Measurements from ENCODE around the gene MAP2K5. TPM values are rescaled to one million over a fixed set of nuclear protein-coding genes. Genes with fewer than 3 reads are reported as not detected.

The MAP2K5 gene
- total RNA-seq, 1 donor from 2014 or later = 19.6 TPM

DNA sequence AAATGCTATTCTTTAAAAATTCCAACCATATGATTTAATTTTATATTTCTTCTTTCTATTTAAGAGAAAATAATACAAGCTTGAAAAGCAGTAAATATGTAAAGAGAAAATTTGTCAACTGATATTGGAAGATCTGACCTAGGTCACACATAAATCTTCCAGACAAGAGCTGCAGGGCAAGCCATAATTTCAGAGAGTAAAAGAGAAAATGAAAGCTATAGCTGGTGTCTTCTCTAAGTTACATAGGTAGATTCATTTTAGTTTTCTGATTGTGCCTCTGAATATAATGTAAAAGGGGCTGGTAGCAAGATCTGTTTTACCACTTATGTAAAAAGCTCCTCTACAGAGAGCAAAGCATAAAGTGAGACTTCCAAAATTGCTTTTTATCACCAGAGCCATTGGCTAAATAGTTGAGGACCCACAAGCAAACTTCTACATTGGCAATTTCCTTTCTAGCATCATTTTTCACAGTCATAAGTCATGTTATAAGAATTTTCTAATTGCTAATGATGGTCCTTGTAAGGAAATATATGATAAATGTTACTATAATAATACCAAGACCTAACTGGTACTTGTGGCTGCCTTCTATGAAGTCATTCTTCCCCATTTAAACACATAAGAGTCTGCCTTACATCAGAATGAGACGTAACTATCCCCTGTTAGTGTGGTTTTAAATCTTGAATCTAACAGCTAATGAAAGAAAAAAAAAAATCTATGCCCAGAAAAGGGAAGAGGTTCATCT lies 202.0 kb downstream of the MAP2K5 start:
- H3K27me3 Mint-ChIP-seq (ENCODE audit: low read depth) = no peaks in the 10 kb centered on the region
- H3K4me1 Mint-ChIP-seq = no peaks in the 10 kb centered on the region
- no peaks in the 10 kb centered on the region for H3K36me3 Mint-ChIP-seq (ENCODE audit: low read depth)
- H3K27ac Mint-ChIP-seq (ENCODE audit: unreplicated experiment) = no peak overlapping the region
- DNase-seq (ENCODE audit: low read depth, low spot score) = no peak
- TF ChIP-seq, protein P1, sequence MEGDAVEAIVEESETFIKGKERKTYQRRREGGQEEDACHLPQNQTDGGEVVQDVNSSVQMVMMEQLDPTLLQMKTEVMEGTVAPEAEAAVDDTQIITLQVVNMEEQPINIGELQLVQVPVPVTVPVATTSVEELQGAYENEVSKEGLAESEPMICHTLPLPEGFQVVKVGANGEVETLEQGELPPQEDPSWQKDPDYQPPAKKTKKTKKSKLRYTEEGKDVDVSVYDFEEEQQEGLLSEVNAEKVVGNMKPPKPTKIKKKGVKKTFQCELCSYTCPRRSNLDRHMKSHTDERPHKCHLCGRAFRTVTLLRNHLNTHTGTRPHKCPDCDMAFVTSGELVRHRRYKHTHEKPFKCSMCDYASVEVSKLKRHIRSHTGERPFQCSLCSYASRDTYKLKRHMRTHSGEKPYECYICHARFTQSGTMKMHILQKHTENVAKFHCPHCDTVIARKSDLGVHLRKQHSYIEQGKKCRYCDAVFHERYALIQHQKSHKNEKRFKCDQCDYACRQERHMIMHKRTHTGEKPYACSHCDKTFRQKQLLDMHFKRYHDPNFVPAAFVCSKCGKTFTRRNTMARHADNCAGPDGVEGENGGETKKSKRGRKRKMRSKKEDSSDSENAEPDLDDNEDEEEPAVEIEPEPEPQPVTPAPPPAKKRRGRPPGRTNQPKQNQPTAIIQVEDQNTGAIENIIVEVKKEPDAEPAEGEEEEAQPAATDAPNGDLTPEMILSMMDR (conservative IDR thresholded peaks at IDR 0.05) = no peak
- H3K9me3 Mint-ChIP-seq = no peaks in the 10 kb centered on the region
- no peak overlapping the region for H3K4me3 Mint-ChIP-seq

DNA sequence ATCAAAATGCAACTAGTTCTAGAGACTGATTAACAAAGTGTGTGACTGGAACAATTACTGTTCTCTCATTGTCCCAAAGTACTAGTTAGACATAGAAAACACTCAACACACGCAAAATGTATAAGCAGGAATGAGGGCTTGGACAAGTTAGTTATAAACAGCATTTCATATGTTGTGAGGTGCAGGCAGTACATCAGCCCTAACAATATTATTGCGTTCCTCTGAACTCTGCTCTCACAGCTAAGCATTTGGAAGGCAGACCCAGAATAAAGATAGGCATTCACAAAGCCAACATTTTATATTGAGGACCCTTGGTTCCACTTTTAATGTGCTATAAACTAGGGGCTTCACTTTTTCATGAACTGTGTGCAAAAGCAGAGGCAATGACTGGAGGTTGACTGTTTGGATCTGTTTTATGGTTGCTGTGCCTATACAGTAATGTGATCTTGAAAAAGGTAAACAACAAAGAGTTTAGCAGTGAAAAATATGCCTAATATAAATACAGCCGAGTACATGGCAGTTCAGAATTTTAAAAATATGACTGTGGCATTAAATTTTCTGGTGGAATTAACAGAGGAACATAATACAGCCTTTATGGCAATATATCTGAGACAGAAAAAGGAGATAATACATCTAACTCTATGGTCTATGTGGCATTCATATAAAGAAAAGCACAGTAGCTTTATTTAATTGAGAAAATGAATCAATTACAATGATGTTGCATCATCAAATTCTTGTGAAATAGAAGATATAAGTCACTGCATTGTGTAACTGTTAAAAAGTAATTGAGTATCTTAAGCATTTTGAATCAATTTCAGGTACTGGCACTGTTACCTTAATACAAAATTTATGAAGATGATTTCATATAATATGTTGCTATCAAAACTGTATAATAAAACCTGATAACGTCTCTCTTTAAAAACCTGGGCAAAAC lies 202.8 kb downstream of the MAP2K5 start:
- peaks cover 3% of the 10 kb centered on the region for H3K4me1 Mint-ChIP-seq
- H3K36me3 Mint-ChIP-seq (ENCODE audit: low read depth) = no peaks in the 10 kb centered on the region
- no peak for DNase-seq (ENCODE audit: low read depth, low spot score)
- no peaks in the 10 kb centered on the region for H3K27me3 Mint-ChIP-seq (ENCODE audit: low read depth)
- TF ChIP-seq, protein P1 (conservative IDR thresholded peaks at IDR 0.05) = no peak
- H3K4me3 Mint-ChIP-seq = no peak overlapping the region
- H3K9me3 Mint-ChIP-seq = no peaks in the 10 kb centered on the region
- no peak overlapping the region for H3K27ac Mint-ChIP-seq (ENCODE audit: unreplicated experiment)

DNA sequence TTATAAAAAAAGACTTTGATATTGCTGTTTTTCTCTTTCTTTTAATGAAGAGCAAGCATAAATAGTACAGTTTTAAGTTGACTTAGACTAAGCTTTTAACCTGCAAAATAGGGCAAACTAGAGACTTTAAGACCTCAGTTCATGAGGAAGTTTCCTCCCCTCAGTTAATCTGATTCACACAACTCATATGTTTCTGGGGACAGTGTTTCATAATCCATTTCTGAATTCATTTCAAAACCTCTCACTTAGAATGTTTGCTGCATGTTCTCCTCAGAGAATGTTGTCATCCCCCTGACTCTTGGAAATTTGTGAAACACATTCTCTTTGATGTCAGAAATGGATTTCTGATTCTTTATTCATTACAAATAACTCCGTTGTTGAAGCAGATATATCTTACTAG lies 203.5 kb downstream of the MAP2K5 start:
- H3K9me3 Mint-ChIP-seq = peaks cover 2% of the 10 kb centered on the region
- no peak overlapping the region for H3K4me3 Mint-ChIP-seq
- H3K27ac Mint-ChIP-seq (ENCODE audit: unreplicated experiment) = no peak overlapping the region
- no peaks in the 10 kb centered on the region for H3K27me3 Mint-ChIP-seq (ENCODE audit: low read depth)
- TF ChIP-seq, protein P1 (conservative IDR thresholded peaks at IDR 0.05) = no peak
- no peaks in the 10 kb centered on the region for H3K36me3 Mint-ChIP-seq (ENCODE audit: low read depth)
- DNase-seq (ENCODE audit: low read depth, low spot score) = no peak
- H3K4me1 Mint-ChIP-seq = peaks cover 3% of the 10 kb centered on the region

DNA sequence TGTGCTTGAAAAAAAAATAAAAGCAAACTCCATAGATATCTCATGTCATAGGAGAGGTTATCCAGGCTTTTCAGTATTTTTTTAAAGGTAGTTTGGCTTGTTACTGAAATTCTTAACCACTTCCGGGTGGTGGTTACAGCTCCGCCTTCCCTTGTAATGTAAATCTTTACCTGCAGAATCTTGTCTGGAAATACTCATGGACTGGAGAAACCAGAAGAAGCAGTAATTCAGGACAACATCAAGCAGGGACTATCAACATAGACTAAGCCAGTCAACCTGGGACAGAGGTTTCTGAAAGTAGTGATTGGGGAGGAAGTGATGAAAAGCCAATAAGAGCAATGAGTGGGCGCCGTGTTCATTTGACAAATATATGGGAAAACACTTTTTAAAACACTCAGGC lies 203.9 kb downstream of the MAP2K5 start:
- no peak overlapping the region for H3K27ac Mint-ChIP-seq (ENCODE audit: unreplicated experiment)
- no peak overlapping the region for H3K4me3 Mint-ChIP-seq
- no peaks in the 10 kb centered on the region for H3K27me3 Mint-ChIP-seq (ENCODE audit: low read depth)
- H3K9me3 Mint-ChIP-seq = peaks cover 2% of the 10 kb centered on the region
- H3K36me3 Mint-ChIP-seq (ENCODE audit: low read depth) = no peaks in the 10 kb centered on the region
- DNase-seq (ENCODE audit: low read depth, low spot score) = no peak
- peaks cover 3% of the 10 kb centered on the region for H3K4me1 Mint-ChIP-seq
- TF ChIP-seq, protein P1 (conservative IDR thresholded peaks at IDR 0.05) = no peak

DNA sequence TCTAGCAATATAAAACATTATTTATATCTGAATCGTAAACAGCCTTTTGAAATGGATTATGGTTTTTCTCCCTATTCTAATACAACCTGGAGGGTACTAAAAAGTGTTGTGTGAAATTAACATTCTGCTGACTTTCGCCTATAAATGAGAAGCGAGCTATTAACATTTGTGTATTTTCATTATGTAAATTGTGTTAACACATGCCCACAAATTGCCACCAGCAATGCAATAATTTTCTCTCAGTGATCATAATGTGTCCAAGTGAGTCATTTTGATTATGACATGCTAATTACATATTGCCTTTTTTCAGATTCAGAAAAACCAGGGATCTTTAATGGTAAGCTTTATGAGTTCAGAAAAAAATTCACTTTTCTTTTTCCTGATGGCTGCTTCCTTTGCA lies 205.4 kb downstream of the MAP2K5 start:
- Mint-ChIP-seq H3K36me3 (ENCODE audit: low read depth) (no peaks in the 10 kb centered on the region), H3K27ac (ENCODE audit: unreplicated experiment) (no peak overlapping the region), H3K4me1 (peaks cover 3% of the 10 kb centered on the region), H3K4me3 (no peak overlapping the region), H3K9me3 (peaks cover 2% of the 10 kb centered on the region), H3K27me3 (ENCODE audit: low read depth) (no peaks in the 10 kb centered on the region)
- TF ChIP-seq, protein P1 (conservative IDR thresholded peaks at IDR 0.05) = no peak
- DNase-seq (ENCODE audit: low read depth, low spot score) = no peak

Measured in neural crest cell (in vitro differentiated cells).